ENCODE measurements around the gene UGT1A6.

Gene UGT1A6

GRCh38 chr2:233821196-233821595 lies 128.5 kb downstream of the UGT1A6 start:
- DNase-seq (ENCODE audit: low spot score) = no peak

DNA sequence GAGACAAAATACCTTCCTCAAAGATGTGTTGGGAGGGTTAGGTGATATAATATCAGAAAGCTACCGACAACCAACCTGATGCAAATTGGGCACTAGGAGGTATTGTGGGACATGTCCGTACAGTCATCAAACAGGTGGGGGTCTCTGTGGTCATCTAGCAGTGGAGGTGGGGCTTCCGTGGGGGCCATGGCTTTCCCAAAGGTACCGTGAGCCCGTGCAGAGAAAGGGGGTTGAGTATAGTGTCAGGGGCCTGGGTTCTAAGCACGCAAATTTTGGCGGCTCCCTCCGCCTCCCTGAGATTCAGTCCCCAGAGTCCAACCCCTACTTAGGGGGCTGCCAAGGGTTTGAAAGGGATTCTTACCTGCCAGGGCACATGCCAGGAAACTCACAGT lies 129.0 kb downstream of the UGT1A6 start:
- DNase-seq (ENCODE audit: low spot score) = no peak

DNA sequence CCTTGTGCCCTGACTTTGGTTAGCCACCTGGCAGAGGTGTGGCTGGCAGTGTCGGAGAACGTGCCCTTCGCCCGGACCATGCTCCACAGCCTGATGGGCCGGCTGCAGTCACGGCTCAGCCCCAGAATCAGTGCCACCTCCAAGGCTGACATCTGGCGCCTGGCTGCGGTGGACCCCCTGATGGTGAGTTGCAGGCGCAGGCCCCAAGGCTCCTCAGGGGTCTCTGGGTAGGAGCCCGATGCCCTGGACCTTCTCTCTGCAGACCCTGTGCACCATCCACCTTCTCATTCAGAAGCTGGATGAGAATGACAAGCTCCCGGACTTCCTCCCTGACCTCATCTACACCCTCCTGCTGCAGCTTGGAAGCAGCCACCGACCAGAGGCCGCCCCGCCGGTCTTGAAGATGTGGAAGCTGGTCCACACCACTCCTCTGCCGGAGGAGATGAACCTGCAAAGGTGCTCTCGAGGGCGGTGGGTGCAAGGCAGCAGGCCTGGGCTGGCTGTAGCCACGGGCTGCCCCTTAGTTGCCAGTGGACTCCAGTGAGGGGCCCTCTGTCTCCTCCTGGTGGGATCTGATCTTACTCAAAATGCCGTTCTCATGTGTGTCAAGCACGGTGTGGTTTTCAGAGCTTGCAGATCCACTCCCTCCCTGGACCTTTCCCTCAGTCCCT lies 129.5 kb downstream of the UGT1A6 start:
- no peak for DNase-seq (ENCODE audit: low spot score)

All from hematopoietic multipotent progenitor cell treated with erythropoietin and hydrocortisone succinate and interleukin-3 and kit ligand, for 17 days (in vitro differentiated cells).